ENCODE data around the gene TFPI.

The TFPI gene

GRCh38 chr2:187470698-187471097 is 83.5 kb downstream of the TFPI start:
- Histone ChIP-seq H3K27me3 (ENCODE audit: low read length) (no peaks in the 10 kb centered on the region), H3K4me3 (ENCODE audit: insufficient read depth, low read length, poor library complexity, severe bottlenecking) (no peak overlapping the region), H4K20me1 (ENCODE audit: low read depth, low read length) (no peaks in the 10 kb centered on the region), H3K9me3 (ENCODE audit: insufficient read depth, low read length) (no peaks in the 10 kb centered on the region), H3K9me2 (replicated peaks; ENCODE audit: insufficient read depth, low read length) (no peaks in the 10 kb centered on the region), H3K36me3 (ENCODE audit: low read length) (no peaks in the 10 kb centered on the region), H2AFZ (ENCODE audit: low read depth, low read length, severe bottlenecking) (no peak overlapping the region), H3K27ac (ENCODE audit: low read depth, low read length) (no peak overlapping the region), H3K79me2 (ENCODE audit: insufficient read depth, low read length) (no peaks in the 10 kb centered on the region), H3K4me2 (ENCODE audit: low read depth, low read length, poor library complexity, severe bottlenecking) (no peak overlapping the region), H3K9ac (ENCODE audit: low read length) (no peak overlapping the region), H3F3A (ENCODE audit: insufficient read depth) (no peaks in the 10 kb centered on the region)
- no peak for TF ChIP-seq CTCF (IDR thresholded peaks at IDR 0.05; ENCODE audit: insufficient read depth, low read length, poor library complexity, severe bottlenecking)
- no peak for TF ChIP-seq EZH2phosphoT487 (conservative IDR thresholded peaks at IDR 0.05; ENCODE audit: low read length)

GRCh38 chr2:187469538-187469937 is 84.7 kb downstream of the TFPI start:
- Histone ChIP-seq H3K27ac (ENCODE audit: low read depth, low read length) (no peak overlapping the region), H4K20me1 (ENCODE audit: low read depth, low read length) (no peaks in the 10 kb centered on the region), H3K36me3 (ENCODE audit: low read length) (no peaks in the 10 kb centered on the region), H3K4me2 (ENCODE audit: low read depth, low read length, poor library complexity, severe bottlenecking) (no peak overlapping the region), H3K79me2 (ENCODE audit: insufficient read depth, low read length) (no peaks in the 10 kb centered on the region), H3K27me3 (ENCODE audit: low read length) (no peaks in the 10 kb centered on the region), H3K9me2 (replicated peaks; ENCODE audit: insufficient read depth, low read length) (no peaks in the 10 kb centered on the region), H3K9ac (ENCODE audit: low read length) (no peak overlapping the region), H3K4me3 (ENCODE audit: insufficient read depth, low read length, poor library complexity, severe bottlenecking) (no peak overlapping the region), H3F3A (ENCODE audit: insufficient read depth) (no peaks in the 10 kb centered on the region), H2AFZ (ENCODE audit: low read depth, low read length, severe bottlenecking) (no peak overlapping the region), H3K9me3 (ENCODE audit: insufficient read depth, low read length) (no peaks in the 10 kb centered on the region)
- TF ChIP-seq EZH2phosphoT487 (conservative IDR thresholded peaks at IDR 0.05; ENCODE audit: low read length): no peak
- no peak for TF ChIP-seq CTCF (IDR thresholded peaks at IDR 0.05; ENCODE audit: insufficient read depth, low read length, poor library complexity, severe bottlenecking)

GRCh38 chr2:187468262-187468661 is 86.0 kb downstream of the TFPI start:
- no peak overlapping the region for H3K4me3 ChIP-seq (ENCODE audit: insufficient read depth, low read length, poor library complexity, severe bottlenecking)
- no peaks in the 10 kb centered on the region for H3K79me2 ChIP-seq (ENCODE audit: insufficient read depth, low read length)
- H3K9me3 ChIP-seq (ENCODE audit: insufficient read depth, low read length): no peaks in the 10 kb centered on the region
- H2AFZ ChIP-seq (ENCODE audit: low read depth, low read length, severe bottlenecking): no peak overlapping the region
- H3K36me3 ChIP-seq (ENCODE audit: low read length): no peaks in the 10 kb centered on the region
- no peaks in the 10 kb centered on the region for H3K9me2 ChIP-seq (replicated peaks; ENCODE audit: insufficient read depth, low read length)
- H3K27ac ChIP-seq (ENCODE audit: low read depth, low read length): no peak overlapping the region
- no peaks in the 10 kb centered on the region for H3K27me3 ChIP-seq (ENCODE audit: low read length)
- no peak overlapping the region for H3K9ac ChIP-seq (ENCODE audit: low read length)
- H3K4me2 ChIP-seq (ENCODE audit: low read depth, low read length, poor library complexity, severe bottlenecking): no peak overlapping the region
- no peaks in the 10 kb centered on the region for H3F3A ChIP-seq (ENCODE audit: insufficient read depth)
- no peaks in the 10 kb centered on the region for H4K20me1 ChIP-seq (ENCODE audit: low read depth, low read length)
- TF ChIP-seq CTCF (IDR thresholded peaks at IDR 0.05; ENCODE audit: insufficient read depth, low read length, poor library complexity, severe bottlenecking) (no peak), EZH2phosphoT487 (conservative IDR thresholded peaks at IDR 0.05; ENCODE audit: low read length) (no peak)

Measured in SU-DHL-6 (cell line).